Stimulated activated CD8-positive, alpha-beta memory T cell treated with anti-CD3 and anti-CD28 coated beads, Interleukin-2, amount 100 ng/mL, for 1 hour (primary cell): ENCODE data around the gene DPYD.

Experiments used
- DNase-seq, 2 donors: peaks; one replicate each; pipeline ENCODE4 v3.0.0-alpha.2; 2020; ENCODE audit warnings: low read depth in 2 of 2

The DPYD gene

DNA sequence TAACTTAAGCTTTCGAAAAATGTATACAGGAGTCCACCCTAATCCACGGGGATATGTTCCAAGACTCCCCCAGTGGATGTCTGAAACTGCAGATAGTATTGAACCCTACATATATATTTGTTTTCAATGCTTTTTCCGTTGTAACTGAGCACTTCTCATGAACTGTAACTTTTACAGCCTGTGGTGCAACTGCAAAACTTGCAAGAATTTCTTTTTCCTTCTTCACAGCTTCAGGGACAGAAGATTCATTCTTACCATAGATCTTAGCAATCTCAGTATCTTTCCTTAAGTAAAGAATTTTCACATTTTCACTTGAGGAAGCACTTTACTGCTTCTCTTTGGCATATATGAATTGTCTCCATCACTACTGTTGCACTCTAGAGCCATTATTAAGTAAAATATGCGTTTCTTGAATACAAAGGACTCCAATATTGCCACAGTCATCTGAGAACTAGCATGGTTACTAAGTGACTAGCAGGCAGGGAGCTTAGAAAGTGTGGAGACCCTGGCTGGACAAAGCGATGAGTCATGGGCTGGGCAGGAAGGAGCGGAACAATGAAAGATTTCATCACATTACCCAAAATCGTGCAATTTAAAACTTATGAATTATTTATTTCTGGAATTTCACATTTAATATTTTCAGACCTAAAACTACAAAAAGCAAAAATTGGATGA, 14.1 kb downstream of the DPYD start:
- DNase-seq = no peak

DNA sequence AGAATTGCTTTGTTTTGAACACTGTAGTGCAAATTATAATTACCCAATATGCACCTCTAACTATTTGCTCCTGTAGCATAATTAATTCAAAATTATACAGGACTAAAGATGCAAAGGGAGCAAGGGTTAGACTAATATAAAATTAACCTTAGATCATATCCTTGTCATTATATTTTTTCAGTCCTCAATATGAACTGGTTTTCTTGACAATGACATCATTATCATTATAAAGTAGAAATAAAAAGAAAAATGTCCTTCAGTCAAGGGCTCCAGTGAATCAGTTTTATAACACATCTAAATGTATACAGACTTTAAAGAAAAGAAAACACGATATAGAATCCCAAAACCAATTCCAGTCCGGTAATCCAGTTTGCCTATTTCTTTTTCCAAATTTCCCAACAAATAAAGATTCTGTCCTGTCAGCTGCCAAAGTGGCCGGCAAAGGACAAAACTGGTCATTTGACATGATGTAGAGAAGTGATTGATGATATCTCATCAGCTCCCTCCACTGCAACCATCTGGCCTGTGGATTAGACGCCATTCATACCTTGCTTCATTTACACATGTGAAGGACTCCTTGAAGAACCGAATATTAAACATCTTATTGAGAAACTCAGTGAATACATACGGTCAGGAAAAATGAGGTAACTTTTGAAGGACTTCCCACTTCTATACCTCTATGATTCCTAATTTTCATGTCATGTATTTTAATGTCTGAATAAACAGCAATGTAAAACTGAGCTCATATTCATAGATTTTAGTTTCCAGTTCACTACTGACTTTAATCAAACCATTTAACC, 15.5 kb downstream of the DPYD start:
- DNase-seq = no peak

DNA sequence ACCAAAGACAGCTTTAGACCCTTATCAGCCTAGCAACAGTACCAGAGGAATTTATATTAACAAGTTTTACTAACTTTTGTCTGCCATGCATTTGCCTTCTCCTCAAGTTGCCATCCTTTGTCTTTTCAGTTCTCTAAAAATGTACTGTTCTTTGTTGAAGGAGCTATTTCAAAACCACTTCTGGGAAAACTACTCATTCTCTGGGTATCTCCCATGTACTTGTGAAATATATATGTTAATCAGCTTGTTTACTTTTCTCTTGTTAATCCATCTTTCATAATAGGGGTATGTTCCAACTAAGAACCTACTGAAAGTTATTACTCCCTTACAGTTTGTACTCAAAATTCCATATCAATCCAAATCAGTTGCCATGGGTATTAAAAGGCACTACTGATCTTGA, 16.3 kb downstream of the DPYD start:
- no peak for DNase-seq

DNA sequence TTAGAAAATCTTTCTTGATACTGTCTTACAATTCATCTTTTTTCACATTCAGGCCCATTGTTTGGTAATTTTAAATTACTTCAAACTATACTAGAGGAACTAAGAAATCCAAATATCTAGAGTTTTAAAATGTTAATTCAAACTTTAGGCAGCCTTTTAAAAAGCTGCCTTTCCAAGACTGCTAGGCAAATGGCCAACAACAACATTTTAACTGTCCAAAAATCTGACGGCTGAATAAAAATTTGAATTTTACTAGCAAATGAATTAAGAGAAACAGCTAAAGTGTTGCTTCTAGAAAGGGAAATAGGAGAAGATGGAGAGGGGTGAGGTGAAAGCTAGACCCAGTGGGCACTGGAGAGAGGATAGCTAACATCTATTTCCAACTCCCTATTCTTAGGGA, 17.2 kb downstream of the DPYD start:
- no peak for DNase-seq

DNA sequence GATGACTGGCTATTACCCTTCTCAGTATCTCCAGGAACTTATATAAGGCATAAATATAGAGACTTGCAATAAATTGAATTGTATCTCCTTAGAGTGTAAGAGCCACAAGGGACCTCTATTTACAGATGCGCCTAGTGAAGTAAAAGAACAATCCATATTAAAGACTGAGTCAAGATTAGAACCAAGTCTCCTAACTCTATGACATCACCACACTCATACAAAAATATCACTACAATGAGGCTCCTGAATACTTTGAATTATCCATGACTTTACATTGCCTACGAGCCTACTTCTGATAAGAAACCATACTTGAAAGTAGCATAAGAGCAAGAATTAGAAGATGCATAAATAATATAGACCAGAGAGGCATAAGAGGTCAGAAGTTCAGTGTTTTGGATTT, 18.8 kb downstream of the DPYD start:
- no peak for DNase-seq

DNA sequence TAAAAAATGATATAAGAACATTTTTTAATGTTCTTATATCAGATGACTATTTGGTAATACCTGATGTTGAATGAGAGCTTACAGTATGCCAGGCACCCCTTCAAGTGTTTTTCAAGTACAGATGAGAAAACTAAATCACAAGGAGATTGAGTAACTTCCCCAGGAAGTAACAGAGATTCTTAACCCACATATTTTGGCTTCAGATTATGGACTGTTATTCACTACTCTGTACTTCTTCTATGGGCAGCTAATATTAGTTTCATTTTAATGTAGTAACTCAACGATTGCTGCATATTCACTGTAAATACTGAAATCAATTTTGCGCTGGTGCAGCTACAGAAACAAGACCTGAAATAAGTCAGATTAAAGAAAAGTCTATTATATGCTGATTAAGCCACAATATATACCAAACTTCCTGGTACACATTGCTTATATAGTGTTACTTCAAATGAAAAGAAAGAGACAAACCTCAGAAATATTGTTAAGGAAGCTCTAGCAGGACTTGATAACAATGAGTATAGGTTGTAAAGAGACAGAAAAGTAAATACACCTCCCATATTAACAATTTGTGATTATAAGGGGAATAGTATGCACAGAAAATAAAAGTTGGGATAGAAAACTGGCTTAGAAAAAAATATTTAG, 19.7 kb downstream of the DPYD start:
- DNase-seq = no peak

DNA sequence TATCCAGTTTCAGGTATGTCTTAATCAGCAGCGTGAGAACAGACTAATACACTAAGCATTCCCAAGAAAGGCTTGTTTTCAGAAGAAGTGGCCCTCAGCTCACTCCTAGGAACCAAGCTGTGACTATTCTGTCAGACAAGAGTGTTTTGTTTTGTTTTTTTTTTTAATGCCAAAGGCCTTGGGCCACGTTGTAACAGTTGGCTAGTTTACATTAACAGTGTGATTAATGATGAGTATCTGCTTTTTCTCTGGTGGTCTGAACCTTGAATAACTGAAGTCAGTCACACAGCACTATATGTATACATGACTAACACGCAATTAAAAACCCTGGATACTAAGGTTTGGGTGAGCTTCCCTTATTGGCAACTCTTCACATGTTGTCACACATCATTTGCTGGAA, 21.9 kb downstream of the DPYD start:
- DNase-seq = no peak

DNA sequence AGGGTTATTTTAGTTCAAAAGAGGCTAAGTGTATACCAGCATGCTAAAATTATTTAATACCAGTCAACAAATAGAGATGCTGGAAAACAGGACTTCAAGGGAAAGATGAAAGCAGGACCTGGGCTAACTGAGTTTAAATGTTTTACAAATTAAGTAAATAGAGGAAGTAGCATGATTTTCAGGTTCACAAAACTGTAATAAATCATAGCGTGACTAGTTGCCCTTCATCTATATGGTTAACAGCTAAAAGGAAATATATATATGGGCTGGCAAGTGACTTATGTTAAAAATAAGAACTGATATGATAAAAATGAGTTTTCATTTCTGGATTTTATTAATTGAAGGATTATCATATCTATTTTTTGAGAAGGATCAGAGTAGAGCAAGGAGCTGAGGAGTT, 25.6 kb downstream of the DPYD start:
- DNase-seq = no peak

DNA sequence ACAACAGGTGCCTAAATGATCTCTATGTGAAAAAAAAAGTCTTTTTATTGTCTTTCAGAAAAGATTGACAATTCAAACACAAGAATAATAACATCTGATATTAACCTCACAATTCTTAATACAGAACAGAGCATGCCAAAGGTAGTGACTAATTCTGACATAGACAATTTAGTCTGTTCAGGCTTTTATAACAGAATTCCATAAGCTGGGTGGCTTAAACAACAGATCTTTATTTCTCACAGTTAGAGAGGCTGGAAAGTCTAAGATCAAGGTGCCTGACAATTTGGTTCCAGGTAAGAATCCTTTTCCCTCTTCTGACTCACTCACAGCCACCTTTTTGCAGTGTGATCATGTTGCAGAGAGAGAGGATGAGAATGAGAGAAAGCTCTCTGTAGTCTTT, 27.0 kb downstream of the DPYD start:
- no peak for DNase-seq

DNA sequence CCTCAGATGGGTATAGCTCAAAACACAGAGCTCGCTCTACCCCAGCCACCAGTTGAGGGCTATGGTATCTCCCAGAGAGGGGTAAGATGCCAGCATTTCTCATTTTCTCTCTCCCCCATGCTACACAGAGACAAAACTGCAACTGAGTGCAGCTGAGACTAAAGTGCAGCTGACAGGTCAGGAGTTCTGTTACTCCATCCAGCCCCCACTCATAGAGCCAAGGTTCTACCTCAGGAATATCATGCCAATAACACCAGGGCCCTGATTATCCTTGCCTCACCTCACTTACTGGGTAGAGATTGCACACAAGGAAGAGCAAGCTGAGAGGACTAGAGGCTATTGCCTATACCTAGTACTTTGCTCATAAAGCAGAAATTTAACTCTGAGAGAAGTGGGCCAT, 34.6 kb downstream of the DPYD start:
- DNase-seq = no peak

DNA sequence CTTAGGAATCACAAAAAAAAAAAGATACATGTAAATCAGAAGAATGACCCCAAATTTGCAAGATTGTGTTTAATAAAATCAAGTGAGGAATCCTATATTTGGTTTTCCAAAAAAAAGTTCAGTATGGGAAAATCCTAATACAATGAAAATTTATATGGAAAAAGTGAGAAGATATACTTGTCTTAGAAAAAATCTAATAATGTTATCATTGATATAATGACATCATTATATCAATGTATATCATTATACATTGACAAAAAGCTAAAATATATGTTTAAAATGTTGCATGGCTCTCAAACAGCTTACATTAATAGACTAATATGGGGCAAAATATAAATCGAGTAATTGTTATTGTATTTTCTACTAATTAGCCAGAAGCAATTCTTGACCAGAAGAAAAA, 37.0 kb downstream of the DPYD start:
- no peak for DNase-seq

DNA sequence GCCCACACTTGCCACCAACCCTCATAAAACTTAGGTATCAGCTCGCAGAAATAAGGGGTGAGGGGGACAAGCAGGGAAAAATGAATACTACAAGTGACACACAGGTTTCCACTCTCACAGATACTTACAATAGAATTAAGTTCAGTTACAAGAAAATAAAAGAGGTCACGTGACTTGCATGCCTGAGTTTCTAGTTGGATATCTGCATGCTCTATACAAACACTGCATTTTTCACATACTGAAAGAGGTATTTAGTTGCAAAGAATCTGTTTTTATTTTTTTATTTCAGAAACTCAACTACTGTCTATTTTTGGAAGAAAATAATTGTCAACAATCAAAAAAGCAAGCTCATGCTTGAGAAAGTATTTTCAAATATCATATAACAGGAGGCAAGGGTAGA, 43.5 kb downstream of the DPYD start:
- DNase-seq = no peak

DNA sequence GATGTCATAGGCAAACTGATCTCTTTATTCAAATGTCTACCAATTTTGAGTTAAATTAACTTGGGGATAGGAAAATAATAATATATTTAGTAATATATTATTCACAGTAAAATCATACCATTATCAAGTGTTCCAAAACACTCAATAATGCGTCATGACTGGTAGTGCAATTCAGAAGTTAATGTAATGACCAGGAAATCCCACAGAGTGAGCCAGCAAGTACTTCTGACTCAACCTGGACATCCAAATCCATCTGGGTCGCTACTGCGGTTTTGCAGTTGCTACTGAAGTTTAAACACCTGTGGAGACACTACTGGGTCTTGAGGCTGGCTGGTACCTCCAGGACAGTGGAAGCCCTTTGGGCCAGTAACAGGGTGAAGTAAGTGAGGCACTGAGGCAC, 44.8 kb downstream of the DPYD start:
- DNase-seq = no peak

DNA sequence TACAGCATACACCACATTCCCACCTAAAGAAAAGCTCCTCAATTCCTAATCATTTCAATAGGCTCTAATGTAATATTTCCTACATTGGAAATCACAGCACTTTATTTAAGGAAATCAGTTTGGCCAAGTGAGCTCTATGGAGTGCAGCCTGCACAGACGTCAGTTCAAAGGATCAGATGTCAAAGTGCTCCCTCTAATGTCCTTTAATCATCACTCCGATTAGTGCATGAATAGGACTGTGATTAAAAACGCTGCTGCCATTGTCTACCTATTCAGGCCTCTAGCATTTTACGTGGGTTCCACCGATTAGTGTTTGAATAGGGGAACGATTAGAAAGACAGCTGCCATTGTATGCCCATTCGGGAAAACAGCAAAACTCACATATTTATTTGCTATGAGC, 50.2 kb downstream of the DPYD start:
- DNase-seq = no peak

DNA sequence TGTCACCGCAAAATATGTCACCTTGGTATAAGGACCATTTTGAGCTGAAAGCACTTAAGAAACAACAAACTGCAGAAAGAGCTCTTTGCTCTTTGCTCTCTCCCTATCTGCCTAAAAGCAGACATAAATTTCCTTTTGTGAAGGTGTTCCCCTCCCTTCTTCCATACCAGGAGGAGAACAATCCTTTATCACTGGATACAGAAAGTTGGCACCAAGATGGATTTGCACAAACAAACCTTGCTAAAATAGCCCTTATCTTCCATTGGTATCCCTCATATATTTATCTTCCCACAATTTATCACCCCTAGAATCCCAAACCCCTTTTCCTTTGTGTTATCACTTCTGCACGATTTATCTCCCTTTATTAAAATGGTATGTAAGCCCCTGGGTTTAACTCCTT, 51.4 kb downstream of the DPYD start:
- no peak for DNase-seq

DNA sequence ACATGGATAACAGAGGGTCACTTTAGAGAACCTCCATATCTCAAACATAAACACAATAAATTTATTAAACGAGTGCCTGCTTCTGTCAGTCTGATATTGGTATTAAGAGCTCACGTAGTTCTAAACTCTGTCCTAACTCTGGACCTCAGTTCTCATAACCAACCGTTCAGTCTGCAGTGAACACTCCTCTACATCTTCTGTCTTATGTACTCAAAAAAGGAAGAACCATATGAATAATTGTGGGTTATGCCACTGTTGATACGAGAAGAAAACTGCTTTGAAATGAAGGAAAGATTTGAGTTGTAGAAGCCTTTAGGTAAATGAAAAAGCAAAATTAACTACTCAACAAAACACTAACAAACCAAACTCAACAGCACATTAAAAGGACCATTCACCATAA, 53.7 kb downstream of the DPYD start:
- DNase-seq = no peak

DNA sequence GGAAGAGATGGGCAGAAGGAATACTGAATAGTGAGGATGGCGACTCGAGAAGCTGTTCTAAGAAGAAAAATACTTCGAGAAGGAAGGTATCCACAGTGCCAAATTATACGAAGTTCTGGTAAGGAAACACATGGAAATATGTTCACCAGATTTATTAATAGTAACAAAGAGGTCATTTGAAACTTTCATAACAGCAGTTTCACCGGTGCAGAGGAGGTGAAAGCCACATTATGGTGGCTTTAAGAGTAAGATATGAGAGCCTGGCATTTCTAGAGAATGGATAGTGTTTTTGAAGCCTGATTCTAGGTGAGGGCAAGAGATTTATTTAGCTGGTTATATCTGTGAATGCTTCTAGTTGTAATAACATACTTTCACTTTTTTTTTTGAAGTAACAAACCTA, 56.2 kb downstream of the DPYD start:
- DNase-seq = no peak

DNA sequence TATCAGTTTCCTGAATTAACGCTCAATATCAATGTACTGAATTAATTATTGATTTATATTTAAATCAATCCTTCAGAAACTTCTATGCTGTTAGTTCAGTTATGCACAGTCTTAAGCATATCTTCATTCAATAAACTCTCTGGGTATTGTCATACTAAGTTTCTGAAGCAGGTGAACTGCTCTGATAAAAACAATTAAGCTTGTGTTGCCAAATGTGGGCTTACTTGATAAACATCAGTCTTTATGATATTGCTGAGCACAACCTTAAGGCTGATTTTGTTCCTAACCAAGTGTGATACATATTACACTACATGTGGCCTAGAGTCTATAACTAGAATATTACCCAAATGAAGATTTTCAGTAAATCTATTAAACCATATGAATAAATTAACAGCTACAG, 67.6 kb downstream of the DPYD start:
- DNase-seq = no peak

DNA sequence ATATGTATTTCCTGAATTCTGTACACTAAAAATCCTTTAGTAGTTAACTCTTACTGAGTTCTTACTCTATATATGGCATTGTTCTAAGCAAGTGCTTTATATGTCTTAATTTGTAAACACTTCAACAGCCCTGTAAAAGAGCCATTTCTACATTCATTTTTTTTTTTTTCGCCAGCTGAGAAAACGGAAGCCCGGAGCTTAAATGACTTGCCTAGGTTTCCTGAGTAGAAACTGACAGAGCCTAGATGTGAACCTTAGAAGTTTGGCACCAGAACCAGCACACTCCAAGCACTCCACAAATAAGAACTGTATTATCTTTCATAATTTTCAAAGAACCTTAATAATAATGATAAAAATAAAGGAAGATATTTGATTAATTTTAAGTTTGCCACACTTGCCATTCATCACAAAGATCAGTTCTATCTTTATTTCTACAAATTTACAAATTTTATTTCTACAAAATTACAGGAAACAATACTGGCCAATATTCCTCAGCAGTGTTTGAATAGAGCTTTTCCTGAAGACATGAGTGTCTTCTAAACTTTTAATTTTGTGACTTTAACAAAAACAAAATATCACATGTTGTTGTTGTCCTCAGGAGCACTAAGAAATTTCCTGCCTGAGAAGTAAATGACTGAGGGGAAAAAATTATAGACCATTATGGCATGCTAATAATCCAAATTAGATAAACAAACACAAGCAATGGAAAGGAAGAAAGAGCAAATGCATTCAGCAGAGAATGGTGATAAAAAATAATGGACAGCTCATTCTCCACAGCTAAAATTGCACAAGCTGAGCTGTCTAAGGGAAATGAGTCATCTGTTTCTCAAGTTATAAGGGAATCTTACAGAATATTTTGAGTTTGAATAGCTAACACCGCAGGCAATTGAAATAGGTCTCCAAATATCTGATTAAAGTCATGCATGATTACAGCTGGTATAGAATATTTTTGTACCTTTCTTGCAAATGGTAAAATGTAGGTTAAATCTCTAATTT, 71.2 kb downstream of the DPYD start:
- DNase-seq = no peak

DNA sequence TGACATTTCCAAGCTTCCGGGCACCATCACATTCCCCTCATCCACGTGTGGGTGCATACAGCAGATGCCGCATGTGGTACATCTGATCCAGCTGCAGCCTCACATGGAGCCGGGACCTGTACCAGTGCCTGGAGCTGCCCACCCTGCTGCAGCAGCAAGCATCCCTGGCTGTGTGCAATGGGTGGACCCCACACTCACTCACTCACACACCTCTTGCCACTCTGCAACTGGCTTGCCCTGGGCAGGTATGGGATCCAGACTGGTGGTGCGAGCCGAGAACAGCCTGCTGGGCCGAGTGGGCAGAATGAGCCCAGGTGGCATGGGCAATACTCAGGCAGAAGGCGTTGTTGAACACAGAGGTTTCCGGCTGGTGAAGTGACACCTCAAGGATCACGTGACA, 75.0 kb downstream of the DPYD start:
- no peak for DNase-seq

DNA sequence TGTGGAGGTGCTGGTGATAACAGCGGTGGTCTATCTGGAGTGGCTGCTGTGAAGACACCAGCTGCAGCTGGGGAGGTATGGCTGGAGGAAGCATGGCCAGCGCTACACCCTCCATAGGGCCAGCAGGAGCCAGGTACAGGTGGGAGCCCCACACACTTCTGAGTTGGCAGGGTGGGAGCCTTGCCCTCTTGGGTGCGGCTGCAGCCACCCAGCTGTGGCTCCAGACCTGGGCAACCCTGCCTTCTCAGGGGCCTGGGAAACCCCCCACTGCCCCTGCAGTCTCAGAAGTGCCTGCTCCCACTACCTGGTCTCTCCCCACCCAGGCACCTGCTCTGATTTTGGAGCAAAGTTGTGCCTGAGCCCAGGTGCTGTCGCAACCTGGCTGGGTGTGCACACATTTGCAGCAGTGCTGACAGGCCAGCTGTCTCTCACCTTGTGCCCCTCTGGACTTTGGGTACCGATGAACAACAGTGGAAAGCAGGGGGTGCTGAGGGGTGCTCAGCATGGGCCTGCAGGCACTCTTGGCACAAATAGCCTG, 76.2 kb downstream of the DPYD start:
- DNase-seq = no peak

DNA sequence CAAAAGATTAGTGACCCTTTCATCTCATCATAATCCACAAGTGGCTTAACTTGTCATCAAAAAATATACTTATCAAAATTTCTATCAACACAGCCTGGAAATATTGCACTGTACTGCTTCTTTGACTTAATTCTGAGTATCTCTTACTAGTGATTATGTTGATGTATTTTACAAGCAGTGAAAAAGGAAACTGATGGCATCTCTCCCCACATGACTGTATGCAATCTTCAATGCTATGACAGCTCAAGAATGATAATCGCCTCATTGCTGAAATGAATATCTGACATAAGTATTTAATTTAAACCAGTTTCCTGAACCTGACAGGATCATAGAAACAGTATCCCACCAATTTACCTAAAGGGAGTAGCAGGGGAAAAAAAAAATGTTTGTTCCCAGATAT, 79.5 kb downstream of the DPYD start:
- no peak for DNase-seq
